Neuronal stem cell (in vitro differentiated cells): ENCODE measurements around the gene OR2V1. TPM values are rescaled to one million over a fixed set of nuclear protein-coding genes. Genes with fewer than 3 reads are reported as not detected.
"Not testable (repeated sequence)": the region's sequence is repeated elsewhere in the genome, so short reads cannot be mapped to it uniquely, and the experiment has no call there.

ENCODE experiments used
- DNase-seq: peaks from one replicate; pipeline ENCODE4 v3.0.0-alpha.2; 2013; ENCODE audit warnings: low spot score
- H2AFZ ChIP-seq: one replicate; pipeline ENCODE4 v1.6.1; 2013; ENCODE audit warnings: mild to moderate bottlenecking, low read length, inconsistent platforms
- H2AK5ac ChIP-seq: 2 replicates; pipeline ENCODE4 v1.6.1; 2013; ENCODE audit warnings: low read depth, mild to moderate bottlenecking, inconsistent platforms, low read length, moderate library complexity, mixed read lengths
- H2BK120ac ChIP-seq: 2 replicates; pipeline ENCODE4 v1.6.1; 2013; ENCODE audit warnings: low read depth, mild to moderate bottlenecking, inconsistent platforms, low read length, moderate library complexity, mixed read lengths
- H2BK12ac ChIP-seq: one replicate; pipeline ENCODE4 v1.6.1; 2013; ENCODE audit warnings: low read length, inconsistent platforms
- H2BK15ac ChIP-seq: 2 replicates; pipeline ENCODE4 v1.6.1; 2013; ENCODE audit warnings: mild to moderate bottlenecking, low read length, inconsistent platforms, mixed read lengths
- H2BK5ac ChIP-seq: one replicate; pipeline ENCODE4 v1.6.1; 2013; ENCODE audit warnings: inconsistent platforms, mild to moderate bottlenecking, low read length, moderate library complexity
- H3K14ac ChIP-seq: one replicate; pipeline ENCODE4 v1.6.1; 2013; ENCODE audit warnings: low read length, inconsistent platforms
- H3K18ac ChIP-seq: 2 replicates; pipeline ENCODE4 v1.6.1; 2013; ENCODE audit warnings: low read length, inconsistent platforms
- H3K23ac ChIP-seq: 2 replicates; pipeline ENCODE4 v1.6.1; 2013; ENCODE audit warnings: low read depth, mild to moderate bottlenecking, mixed read lengths, low read length, inconsistent platforms; ENCODE audit not compliant: poor library complexity
- H3K27ac ChIP-seq: replicated peaks from 3 replicates; pipeline ENCODE4 v1.5.1; 2013; ENCODE audit warnings: low read length, inconsistent platforms
- H3K27me3 ChIP-seq, 3 experiments: 2 replicates each; pipeline ENCODE4 v1.6.1; 2013; ENCODE audit warnings: low read length in 3 of 3, mild to moderate bottlenecking in 2 of 3, inconsistent platforms in 1 of 3, low read depth in 1 of 3, mixed read lengths in 1 of 3, moderate library complexity in 1 of 3; ENCODE audit not compliant: control insufficient read depth in 3 of 3, insufficient read depth in 3 of 3
- H3K36me3 ChIP-seq, 2 donors: replicated peaks in 1 of 2; 2 replicates each; pipeline ENCODE4 v1.6.1; 2013; ENCODE audit warnings: low read length in 2 of 2; ENCODE audit not compliant: control insufficient read depth in 2 of 2, insufficient read depth in 2 of 2
- H3K4ac ChIP-seq: 2 replicates; pipeline ENCODE4 v1.6.1; 2013; ENCODE audit warnings: inconsistent platforms, mild to moderate bottlenecking, low read length, moderate library complexity
- H3K4me1 ChIP-seq, 2 donors: 1 replicate in 1 of 2; 2 replicates in 1 of 2; pipeline ENCODE4 v1.6.1; 2013; ENCODE audit warnings: low read length in 2 of 2, low read depth in 1 of 2; ENCODE audit not compliant: control insufficient read depth in 2 of 2, insufficient read depth in 1 of 2
- H3K4me2 ChIP-seq: one replicate; pipeline ENCODE4 v1.6.1; 2013; ENCODE audit warnings: mild to moderate bottlenecking, low read length, inconsistent platforms; ENCODE audit not compliant: insufficient read depth, poor library complexity, severe bottlenecking
- H3K4me3 ChIP-seq, 2 donors: 2 replicates each; pipeline ENCODE4 v1.5.1; 2013; ENCODE audit warnings: low read length in 2 of 2, mild to moderate bottlenecking in 2 of 2, inconsistent platforms in 1 of 2, moderate library complexity in 1 of 2
- H3K79me1 ChIP-seq: one replicate; pipeline ENCODE4 v1.6.1; 2013; ENCODE audit warnings: low read depth, mild to moderate bottlenecking, inconsistent platforms, low read length, moderate library complexity
- H3K9ac ChIP-seq: one replicate; pipeline ENCODE4 v1.6.1; 2013; ENCODE audit warnings: mild to moderate bottlenecking, low read depth, low read length, inconsistent platforms; ENCODE audit not compliant: poor library complexity
- H3K9me3 ChIP-seq, 2 donors: replicated peaks in 1 of 2; 2 replicates each; pipeline versions ENCODE3 to v1.6.1; 2013; ENCODE audit warnings: low read length in 2 of 2, mild to moderate bottlenecking in 2 of 2, inconsistent platforms in 1 of 2, low read depth in 1 of 2, mixed read lengths in 1 of 2, moderate library complexity in 1 of 2; ENCODE audit not compliant: control insufficient read depth in 2 of 2, insufficient read depth in 1 of 2
- H4K8ac ChIP-seq: one replicate; pipeline ENCODE4 v1.6.1; 2013; ENCODE audit warnings: low read depth, mild to moderate bottlenecking, inconsistent platforms, low read length, moderate library complexity
- H4K91ac ChIP-seq: one replicate; pipeline ENCODE4 v1.6.1; 2013; ENCODE audit warnings: low read length, low read depth, mild to moderate bottlenecking, inconsistent platforms; ENCODE audit not compliant: poor library complexity
- WGBS, 2 donors: extraction: QIAGEN DNeasy Blood & Tissue Kit; methylation state at CpG; one replicate each; pipeline ENCODE4 v1.1.7; 2013; ENCODE audit warnings: missing lambda C conversion rate in 2 of 2, mixed read lengths in 1 of 2; ENCODE audit not compliant: insufficient read length in 2 of 2, insufficient replicate concordance in 1 of 2; ENCODE audit errors: extremely low coverage in 2 of 2; 5-methylcytosine and 5-hydroxymethylcytosine counted together
- polyA plus RNA-seq, 2 experiments: library from polyadenylated mRNA; stranded (reverse); fragments of 200-250 nt; gene quantifications; one replicate each; pipeline ENCODE4 v1.2.3, GENCODE V29; 2013

Gene OR2V1
- not detected for polyA plus RNA-seq (2013, experiment 1 of 2)
- polyA plus RNA-seq (2013, experiment 2 of 2), result not detected

- Histone ChIP-seq H3K14ac (no peak within 1 kb of the TSS), H2BK15ac (no peak within 1 kb of the TSS), H3K9ac (no peak within 1 kb of the TSS)
Observed at GRCh38 chr5:181130832-181131496, at the start of gene OR2V1. Gene OR2V1, minus strand, starts transcription at chr5:181131169. Its CDS starts 5,865 bp downstream, at chr5:181125304.

GRCh38 chr5:181177559-181177958 is 46.6 kb upstream of the OR2V1 start:
- H3K9me3 ChIP-seq, H2AK5ac ChIP-seq, H3K27ac ChIP-seq, H3K36me3 ChIP-seq, H2BK120ac ChIP-seq, H3K23ac ChIP-seq, H3K14ac ChIP-seq, H3K4me1 ChIP-seq, H3K9ac ChIP-seq, H3K4me2 ChIP-seq, H2BK12ac ChIP-seq, DNase-seq, H3K79me1 ChIP-seq, H3K18ac ChIP-seq, H3K4ac ChIP-seq, H4K91ac ChIP-seq, H2BK15ac ChIP-seq, H3K4me3 ChIP-seq, H2BK5ac ChIP-seq, H4K8ac ChIP-seq, H2AFZ ChIP-seq: not testable (repeated sequence)
- H3K27me3 ChIP-seq, result peaks cover 0 to 19% (median 10%) of the 10 kb centered on the region in 3 experiments
- no CpG with 5 or more reads among the region's 14 CpGs for WGBS, 2 donors

More at GRCh38 chr5:181130832-181131496, at the start of gene OR2V1:
- H4K91ac ChIP-seq, result peak within 1 kb of the TSS; percentile 61
- H3K23ac ChIP-seq, result no peak within 1 kb of the TSS
- H3K4me3 ChIP-seq, result no peak within 1 kb of the TSS
- H3K79me1 ChIP-seq, result no peaks in the 10 kb centered on the region
- no peaks in the 10 kb centered on the region for H3K36me3 ChIP-seq
- DNase-seq, result no peak
- no peaks in the 10 kb centered on the region for H3K9me3 ChIP-seq
- H2AFZ ChIP-seq, result no peak within 1 kb of the TSS
- no peak within 1 kb of the TSS for H2BK12ac ChIP-seq
- no peak within 1 kb of the TSS for H2BK5ac ChIP-seq
- WGBS, 2 donors, result no CpG with 5 or more reads among the region's 14 CpGs
- no peak within 1 kb of the TSS for H3K4me2 ChIP-seq
- H2AK5ac ChIP-seq, result no peak within 1 kb of the TSS
- peaks cover 0 to 40% (median 6%) of the 10 kb centered on the region in 3 experiments for H3K27me3 ChIP-seq
- no peak within 1 kb of the TSS for H4K8ac ChIP-seq
- H3K18ac ChIP-seq, result peak within 1 kb of the TSS; percentile 30
- H2BK120ac ChIP-seq, result no peak within 1 kb of the TSS
- no peak within 1 kb of the TSS for H3K27ac ChIP-seq
- no peak within 1 kb of the TSS for H3K4ac ChIP-seq
- H3K4me1 ChIP-seq, result peaks cover 0 to 3% of the 10 kb centered on the region in 2 donors

- no peak overlapping the region for H2BK15ac ChIP-seq
- no peak overlapping the region for H2AFZ ChIP-seq
- H2AK5ac ChIP-seq, result no peak overlapping the region
- no peaks in the 10 kb centered on the region for H3K79me1 ChIP-seq
- no peaks in the 10 kb centered on the region for H3K9me3 ChIP-seq
- H4K91ac ChIP-seq, result no peak overlapping the region
- H3K9ac ChIP-seq, result no peak overlapping the region
- no peak overlapping the region for H3K18ac ChIP-seq
- H3K36me3 ChIP-seq, result no peaks in the 10 kb centered on the region
- no peak overlapping the region for H4K8ac ChIP-seq
- no peak overlapping the region for H2BK120ac ChIP-seq
- H3K27ac ChIP-seq, result no peak overlapping the region
- H3K4ac ChIP-seq, result no peak overlapping the region
- H3K14ac ChIP-seq, result no peak overlapping the region
- H2BK5ac ChIP-seq, result no peak overlapping the region
- H3K23ac ChIP-seq, result no peak overlapping the region
- DNase-seq, result no peak
- no CpG with 5 or more reads among the region's 3 CpGs for WGBS, 2 donors
- H3K4me2 ChIP-seq, result no peak overlapping the region
- H3K4me1 ChIP-seq, result peaks cover 0 to 4% of the 10 kb centered on the region in 2 donors
- H3K27me3 ChIP-seq, result peaks cover 0 to 30% (median 19%) of the 10 kb centered on the region in 3 experiments
- no peak overlapping the region for H3K4me3 ChIP-seq
- no peak overlapping the region for H2BK12ac ChIP-seq
Observed at GRCh38 chr5:181176254-181176952, 45.4 kb upstream of the OR2V1 start.
